Type B pancreatic cell (in vitro differentiated cells): ENCODE data around the gene CAMKK1. TPM values are rescaled to one million over a fixed set of nuclear protein-coding genes. Genes with fewer than 3 reads are reported as not detected.
A peak's percentile ranks its signal among the peaks of the same experiment; 100 is the strongest.

Experiments used
- DNase-seq: peaks from one replicate; pipeline ENCODE4 v3.0.0; 2021; ENCODE audit warnings: mixed read lengths; ENCODE audit not compliant: unreplicated experiment; ENCODE audit errors: extremely low spot score
- H3K27ac Mint-ChIP-seq: 2 replicates; pipeline ENCODE4 v1.8.0; 2021; ENCODE audit warnings: mild to moderate bottlenecking, mixed read lengths
- H3K27me3 Mint-ChIP-seq: 2 replicates; pipeline ENCODE4 v1.8.0; 2021; ENCODE audit warnings: mixed read lengths
- H3K36me3 Mint-ChIP-seq: 2 replicates; pipeline ENCODE4 v1.8.0; 2021; ENCODE audit warnings: mixed read lengths
- H3K4me1 Mint-ChIP-seq: one replicate; pipeline ENCODE4 v1.8.0; 2021; ENCODE audit warnings: mixed read lengths; ENCODE audit not compliant: unreplicated experiment
- H3K4me3 Mint-ChIP-seq: 2 replicates; pipeline ENCODE4 v1.8.0; 2021; ENCODE audit warnings: mild to moderate bottlenecking, mixed read lengths
- H3K9me3 Mint-ChIP-seq: 2 replicates; pipeline ENCODE4 v1.8.0; 2021; ENCODE audit warnings: mixed read lengths
- CTCF ChIP-seq: fragments of 200-600 bp; sonication (generic); conservative IDR thresholded peaks from 2 replicates; pipeline ENCODE4 v1.5.0; 2021; ENCODE audit warnings: antibody characterized with exemption, mild to moderate bottlenecking
- total RNA-seq: library from RNA; stranded (reverse); gene quantifications from 2 replicates; pipeline ENCODE4 v1.2.1, GENCODE V29; 2021; ENCODE audit warnings: low replicate concordance

Gene CAMKK1
- total RNA-seq, 1 donor from 2014 or later, result 2.7 TPM

- Mint-ChIP-seq H3K27me3 (no peaks in the 10 kb centered on the region), H3K9me3 (no peaks in the 10 kb centered on the region), H3K27ac (peak overlapping the region; percentile 24), H3K36me3 (no peaks in the 10 kb centered on the region), H3K4me3 (no peak overlapping the region), H3K4me1 (peaks cover 11% of the 10 kb centered on the region)
- TF ChIP-seq CTCF, result no peak
- DNase-seq, result no peak
These were observed 13.0 kb downstream of the CAMKK1 start for GRCh38 chr17:3879591-3880417.

GRCh38 chr17:3879186-3879585, 13.7 kb downstream of the CAMKK1 start:
- H3K4me3 Mint-ChIP-seq, result peak overlapping the region; percentile 50
- H3K9me3 Mint-ChIP-seq, result no peaks in the 10 kb centered on the region
- peak overlapping the region; percentile 24 for H3K27ac Mint-ChIP-seq
- H3K27me3 Mint-ChIP-seq, result no peaks in the 10 kb centered on the region
- no peak for DNase-seq
- no peak for TF ChIP-seq CTCF
- H3K36me3 Mint-ChIP-seq, result no peaks in the 10 kb centered on the region
- H3K4me1 Mint-ChIP-seq, result peaks cover 11% of the 10 kb centered on the region

- Mint-ChIP-seq H3K27me3 (no peaks in the 10 kb centered on the region), H3K9me3 (no peaks in the 10 kb centered on the region), H3K4me3 (no peak overlapping the region), H3K27ac (no peak overlapping the region), H3K4me1 (peaks cover 11% of the 10 kb centered on the region), H3K36me3 (no peaks in the 10 kb centered on the region)
- DNase-seq, result no peak
- no peak for TF ChIP-seq CTCF
These were observed 15.6 kb downstream of the CAMKK1 start for GRCh38 chr17:3877220-3877619.

DNA sequence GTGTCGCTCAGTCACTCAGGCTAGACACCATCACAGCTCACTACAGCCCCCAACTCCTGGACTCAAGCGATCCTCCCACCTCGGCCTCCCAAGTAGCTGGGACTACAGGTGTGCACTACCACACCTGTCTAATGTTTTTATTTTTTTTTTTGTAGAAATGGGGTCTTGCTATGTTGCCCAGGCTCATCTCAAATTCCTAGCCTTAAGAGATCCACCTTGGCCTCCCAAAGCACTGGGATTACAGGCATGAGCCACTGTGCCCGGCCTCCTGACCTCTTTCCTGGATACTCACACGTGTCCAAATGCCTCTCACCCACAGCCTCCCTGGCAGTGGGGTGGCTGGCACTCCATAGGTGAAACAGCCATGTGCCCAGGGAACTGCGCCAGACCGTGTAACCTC, 17.5 kb downstream of the CAMKK1 start:
- Mint-ChIP-seq H3K36me3 (no peaks in the 10 kb centered on the region), H3K4me1 (peaks cover 11% of the 10 kb centered on the region), H3K27me3 (no peaks in the 10 kb centered on the region), H3K9me3 (no peaks in the 10 kb centered on the region), H3K4me3 (no peak overlapping the region), H3K27ac (no peak overlapping the region)
- TF ChIP-seq CTCF, result no peak
- DNase-seq, result no peak

DNA sequence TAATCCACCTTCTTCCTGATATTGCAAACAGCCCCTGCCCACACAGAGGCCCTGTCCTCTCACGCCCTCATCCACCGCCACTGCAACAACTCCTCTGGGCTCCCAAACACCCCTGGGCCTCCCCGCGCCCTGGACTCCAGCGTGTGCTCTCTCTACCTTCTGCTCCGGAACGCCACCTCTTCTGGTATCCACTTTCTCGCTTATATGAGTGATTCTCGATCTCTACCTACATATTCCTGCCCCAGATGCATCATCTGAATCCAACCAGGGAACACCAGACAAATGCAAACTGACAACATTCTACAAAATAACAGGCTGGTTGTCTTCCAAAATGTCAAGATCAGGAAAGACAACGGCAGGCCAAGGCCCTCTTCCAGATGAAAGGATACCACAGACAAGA, 19.0 kb downstream of the CAMKK1 start:
- Mint-ChIP-seq H3K9me3 (no peaks in the 10 kb centered on the region), H3K36me3 (no peaks in the 10 kb centered on the region), H3K4me1 (no peaks in the 10 kb centered on the region)

More for the DNA sequence above, 19.0 kb downstream of the CAMKK1 start:
- no peak overlapping the region for H3K4me3 Mint-ChIP-seq
- H3K27ac Mint-ChIP-seq, result no peak overlapping the region
- no peaks in the 10 kb centered on the region for H3K27me3 Mint-ChIP-seq
- DNase-seq, result no peak
- TF ChIP-seq CTCF, result no peak
